ENCODE data around the gene DOCK4. TPM values are rescaled to one million over a fixed set of nuclear protein-coding genes. Genes with fewer than 3 reads are reported as not detected.
"Not testable (repeated sequence)": the region's sequence is repeated elsewhere in the genome, so short reads cannot be mapped to it uniquely, and the experiment has no call there.

The DOCK4 gene
- total and polyA plus RNA-seq, 10 of the 15 experiments (the other 5 are each of a cell fraction or from before 2014, with no cell fraction given): 0.03 to 0.73 (median 0.38) TPM

DNA sequence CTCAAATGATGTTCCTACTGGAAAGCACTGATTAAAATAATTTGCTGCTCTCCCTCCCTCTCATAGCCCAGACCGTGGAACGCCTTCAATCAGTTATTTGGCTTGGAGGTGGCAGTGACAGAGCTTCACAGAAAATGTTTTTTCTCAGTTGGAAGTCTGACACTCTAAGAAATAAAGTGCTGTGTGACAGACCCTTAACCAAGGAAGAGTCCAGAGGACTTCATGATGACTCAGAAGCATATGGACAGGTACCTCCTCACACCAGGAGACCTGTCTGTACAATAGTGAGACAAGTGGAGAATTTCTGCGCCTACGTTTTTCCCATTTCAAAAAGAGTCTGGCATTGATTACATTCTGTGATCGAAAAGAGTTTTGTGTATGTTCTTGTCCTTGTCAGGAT, 295.5 kb downstream of the DOCK4 start:
- H3K27ac ChIP-seq (ENCODE audit: control insufficient read depth, insufficient read depth): no peak overlapping the region
- H3K36me3 ChIP-seq (ENCODE audit: control insufficient read depth in 2 of 2, insufficient read depth in 2 of 2, low read length in 1 of 2): no peaks in the 10 kb centered on the region
- 89% methylated on average over 5 of the region's 5 CpGs for WGBS (ENCODE audit: insufficient coverage, insufficient replicate concordance, low lambda C conversion rate, missing lambda C conversion rate)
- H3K9me3 ChIP-seq (replicated peaks; ENCODE audit: control insufficient read depth, insufficient read depth, low read length): no peaks in the 10 kb centered on the region
- no peak overlapping the region for H3K4me2 ChIP-seq (ENCODE audit: control insufficient read depth, insufficient read depth)
- ChIA-PET RAD21 (ENCODE audit: unreplicated experiment) (no interaction called here), CTCF (no interaction called here), POLR2A (no interaction called here), SMC1A (ENCODE audit: uncharacterized antibody, unreplicated experiment) (no interaction called here)
- no TSS peak for BruUV-seq (replicated peaks)
- FAIRE-seq (no peak), DNase-seq (ENCODE audit: low read depth, low spot score) (no peak), ATAC-seq (no peak)
- H3K79me2 ChIP-seq (ENCODE audit: control insufficient read depth, insufficient read depth, low read length): no peaks in the 10 kb centered on the region
- no peaks in the 10 kb centered on the region for H3K4me1 ChIP-seq (ENCODE audit: control insufficient read depth, insufficient read depth, low read length)
- no peak overlapping the region for H2AFZ ChIP-seq (ENCODE audit: control insufficient read depth, low read depth, low read length)
- in situ Hi-C loops (cut with MboI): no loop called here
- H3K27me3 ChIP-seq (replicated peaks in 1 of 2; ENCODE audit: control insufficient read depth in 2 of 2, insufficient read depth in 2 of 2, low read length in 1 of 2): no peaks in the 10 kb centered on the region; a peak in 1 of 4 replicates
- H4K20me1 ChIP-seq (ENCODE audit: control insufficient read depth, insufficient read depth): no peaks in the 10 kb centered on the region
- TF ChIP-seq SREBF1 (IDR thresholded peaks at IDR 0.05; ENCODE audit: low read length) (no peak), HDGF (IDR thresholded peaks at IDR 0.05) (no peak), CBX3 (IDR thresholded peaks at IDR 0.05; ENCODE audit: borderline replicate concordance, low read depth) (no peak), BACH1 (IDR thresholded peaks at IDR 0.05; ENCODE audit: borderline replicate concordance) (no peak), HDAC6 (IDR thresholded peaks at IDR 0.05; ENCODE audit: unreplicated experiment) (no peak), BMI1 (IDR thresholded peaks at IDR 0.05; ENCODE audit: borderline replicate concordance) (no peak), NFIC (IDR thresholded peaks at IDR 0.05; ENCODE audit: low read depth, low read length) (no peak), USF1 (IDR thresholded peaks at IDR 0.05; ENCODE audit: borderline replicate concordance, extremely low read length, insufficient read depth, low read depth, low read length) (no peak), MYB (IDR thresholded peaks at IDR 0.05; ENCODE audit: borderline replicate concordance, low read depth, low read length) (no peak)
- TF ChIP-seq, protein P1, sequence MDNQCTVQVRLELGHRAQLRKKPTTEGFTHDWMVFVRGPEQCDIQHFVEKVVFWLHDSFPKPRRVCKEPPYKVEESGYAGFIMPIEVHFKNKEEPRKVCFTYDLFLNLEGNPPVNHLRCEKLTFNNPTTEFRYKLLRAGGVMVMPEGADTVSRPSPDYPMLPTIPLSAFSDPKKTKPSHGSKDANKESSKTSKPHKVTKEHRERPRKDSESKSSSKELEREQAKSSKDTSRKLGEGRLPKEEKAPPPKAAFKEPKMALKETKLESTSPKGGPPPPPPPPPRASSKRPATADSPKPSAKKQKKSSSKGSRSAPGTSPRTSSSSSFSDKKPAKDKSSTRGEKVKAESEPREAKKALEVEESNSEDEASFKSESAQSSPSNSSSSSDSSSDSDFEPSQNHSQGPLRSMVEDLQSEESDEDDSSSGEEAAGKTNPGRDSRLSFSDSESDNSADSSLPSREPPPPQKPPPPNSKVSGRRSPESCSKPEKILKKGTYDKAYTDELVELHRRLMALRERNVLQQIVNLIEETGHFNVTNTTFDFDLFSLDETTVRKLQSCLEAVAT (IDR thresholded peaks at IDR 0.05): no peak
- H3K9ac ChIP-seq (ENCODE audit: control insufficient read depth, insufficient read depth, low read length): no peak overlapping the region
- H3K4me3 ChIP-seq: no peak overlapping the region
- intact Hi-C loops (cut with micrococcal nuclease; ENCODE audit: unreplicated experiment): no loop called here

DNA sequence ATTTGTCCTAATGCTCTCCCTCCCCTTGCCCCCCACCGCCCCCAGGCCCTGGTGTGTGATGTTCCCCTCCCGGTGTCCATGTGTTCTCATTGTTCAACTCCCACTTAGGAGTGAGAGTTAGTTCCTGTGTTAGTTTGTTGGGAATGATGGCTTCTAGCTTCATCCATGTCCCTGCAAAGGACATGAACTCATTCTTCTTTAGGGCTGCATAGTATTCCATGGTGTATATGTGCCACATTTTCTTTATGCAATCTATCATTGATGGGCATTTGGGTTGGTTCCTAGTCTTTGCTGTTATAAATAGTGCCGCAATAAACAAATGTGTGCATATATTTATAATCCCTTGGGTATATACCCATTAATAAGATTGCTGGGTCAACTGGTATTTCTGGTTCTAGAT, 297.5 kb downstream of the DOCK4 start:
- H3K9ac ChIP-seq (ENCODE audit: control insufficient read depth, insufficient read depth, low read length); ATAC-seq; H3K9me3 ChIP-seq (replicated peaks; ENCODE audit: control insufficient read depth, insufficient read depth, low read length); H3K27ac ChIP-seq (ENCODE audit: control insufficient read depth, insufficient read depth); BruUV-seq (replicated peaks); H3K36me3 ChIP-seq (ENCODE audit: control insufficient read depth in 2 of 2, insufficient read depth in 2 of 2, low read length in 1 of 2); RAD21 ChIA-PET (ENCODE audit: unreplicated experiment); H3K4me2 ChIP-seq (ENCODE audit: control insufficient read depth, insufficient read depth); FAIRE-seq; POLR2A ChIA-PET; H2AFZ ChIP-seq (ENCODE audit: control insufficient read depth, low read depth, low read length); SMC1A ChIA-PET (ENCODE audit: uncharacterized antibody, unreplicated experiment); H3K4me3 ChIP-seq; in situ Hi-C loops (cut with MboI); CTCF ChIA-PET; H3K4me1 ChIP-seq (ENCODE audit: control insufficient read depth, insufficient read depth, low read length); H3K27me3 ChIP-seq (replicated peaks in 1 of 2; ENCODE audit: control insufficient read depth in 2 of 2, insufficient read depth in 2 of 2, low read length in 1 of 2); H3K79me2 ChIP-seq (ENCODE audit: control insufficient read depth, insufficient read depth, low read length); H4K20me1 ChIP-seq (ENCODE audit: control insufficient read depth, insufficient read depth); DNase-seq (ENCODE audit: low read depth, low spot score); intact Hi-C loops (cut with micrococcal nuclease; ENCODE audit: unreplicated experiment): not testable (repeated sequence)
- 50% methylated on average over 2 of the region's 3 CpGs for WGBS (ENCODE audit: insufficient coverage, insufficient replicate concordance, low lambda C conversion rate, missing lambda C conversion rate)
